Subcutaneous adipose tissue (tissue), 4 donors: ENCODE measurements around the gene AKAP7. TPM values are rescaled to one million over a fixed set of nuclear protein-coding genes. Genes with fewer than 3 reads are reported as not detected.

Experiments used
- CTCF ChIP-seq: fragments of 450-650 bp; IDR thresholded peaks from one replicate; pipeline ENCODE4 v1.5.1; 2016; ENCODE audit warnings: low read depth, mild to moderate bottlenecking, control low read depth, antibody characterized with exemption, moderate library complexity
- total RNA-seq, 4 donors: library from RNA; depleted of rRNA; stranded (reverse); fragments of >200 nt; gene quantifications; one replicate each; pipeline ENCODE4 v1.1.0, GENCODE V29; 2016

Gene AKAP7
- total RNA-seq, 4 donors from 2014 or later = 8.3 to 26.3 (median 17.2) TPM

GRCh38 chr6:131136021-131136786 lies 937 bp downstream of the AKAP7 start:
- no peak for TF ChIP-seq CTCF

- TF ChIP-seq CTCF = no peak
Observed at GRCh38 chr6:131139599-131139998, 4.3 kb downstream of the AKAP7 start.

GRCh38 chr6:131143319-131143718 lies 8.1 kb downstream of the AKAP7 start:
- TF ChIP-seq CTCF = no peak

GRCh38 chr6:131146865-131147264 lies 11.6 kb downstream of the AKAP7 start:
- no peak for TF ChIP-seq CTCF

GRCh38 chr6:131156411-131156810 lies 21.1 kb downstream of the AKAP7 start:
- no peak for TF ChIP-seq CTCF

- no peak for TF ChIP-seq CTCF
Observed at GRCh38 chr6:131159578-131159977, 24.3 kb downstream of the AKAP7 start.

- TF ChIP-seq CTCF = no peak
Observed at GRCh38 chr6:131160254-131160758, 25.0 kb downstream of the AKAP7 start.
